Tibial nerve (tissue), 4 donors: Measurements from ENCODE around the gene DROSHA. TPM values are rescaled to one million over a fixed set of nuclear protein-coding genes. Genes with fewer than 3 reads are reported as not detected.

Experiments used
- DNase-seq, 2 donors: peaks; one replicate each; pipeline ENCODE4 v3.0.0-alpha.2; 2019; ENCODE audit warnings: low spot score in 2 of 2
- H3K27ac ChIP-seq, 4 donors: fragments of 200-600 bp; sonication (generic) in 3 of 4; one replicate each; pipeline ENCODE4 v1.5.1; 2017 to 2019; ENCODE audit warnings: mild to moderate bottlenecking in 1 of 4
- H3K27me3 ChIP-seq, 2 donors: fragments of 200-600 bp; sonication (generic) in 1 of 2; one replicate each; pipeline versions ENCODE4 v1.5.1 to v1.6.0; 2017 to 2019
- H3K36me3 ChIP-seq, 3 donors: fragments of 200-600 bp; sonication (generic); one replicate each; pipeline ENCODE4 v1.5.1; 2018 to 2019
- H3K4me1 ChIP-seq, 4 donors: fragments of 200-600 bp; sonication (generic) in 3 of 4; one replicate each; pipeline ENCODE4 v1.5.1; 2017 to 2019
- H3K4me3 ChIP-seq, 4 donors: fragments of 200-600 bp; sonication (generic) in 3 of 4; one replicate each; pipeline ENCODE4 v1.5.1; 2017 to 2019; ENCODE audit warnings: mild to moderate bottlenecking in 1 of 4, moderate library complexity in 1 of 4
- H3K9me3 ChIP-seq, 4 donors: fragments of 200-600 bp; sonication (generic) in 3 of 4; one replicate each; pipeline ENCODE4 v1.5.1; 2017 to 2019
- EP300 ChIP-seq, 2 donors: sonication (generic); formaldehyde crosslinking; IDR thresholded peaks; one replicate each; pipeline ENCODE4 v1.6.1; 2017; ENCODE audit warnings: antibody characterized with exemption in 2 of 2, mild to moderate bottlenecking in 1 of 2
- POLR2A ChIP-seq, 2 donors: fragments of 450-650 bp; IDR thresholded peaks; one replicate each; pipeline ENCODE4 v1.6.1; 2017; ENCODE audit warnings: antibody characterized with exemption in 2 of 2, mild to moderate bottlenecking in 2 of 2, moderate library complexity in 2 of 2
- WGBS, 2 donors: methylation state at CpG; one replicate each; pipeline ENCODE4 v1.1.5; 2018; 5-methylcytosine and 5-hydroxymethylcytosine counted together
- total RNA-seq, 4 donors: library from RNA; depleted of rRNA; stranded (reverse); fragments of >200 nt; gene quantifications; one replicate each; pipeline ENCODE4 v1.1.0, GENCODE V29; 2016
- TF ChIP-seq, protein P1 (sequence below), 5 experiments: fragments of 200-600 bp in 3 of 5; fragments of 450-650 bp in 2 of 5; sonication (generic) in 3 of 5; IDR thresholded peaks; one replicate each; pipeline ENCODE4 v1.5.1; 2016 to 2019; ENCODE audit warnings: antibody characterized with exemption in 5 of 5, mild to moderate bottlenecking in 3 of 5, moderate library complexity in 2 of 5

Gene DROSHA
- total RNA-seq, 4 donors from 2014 or later, result 53.0 to 65.9 (median 59.6) TPM

DNA sequence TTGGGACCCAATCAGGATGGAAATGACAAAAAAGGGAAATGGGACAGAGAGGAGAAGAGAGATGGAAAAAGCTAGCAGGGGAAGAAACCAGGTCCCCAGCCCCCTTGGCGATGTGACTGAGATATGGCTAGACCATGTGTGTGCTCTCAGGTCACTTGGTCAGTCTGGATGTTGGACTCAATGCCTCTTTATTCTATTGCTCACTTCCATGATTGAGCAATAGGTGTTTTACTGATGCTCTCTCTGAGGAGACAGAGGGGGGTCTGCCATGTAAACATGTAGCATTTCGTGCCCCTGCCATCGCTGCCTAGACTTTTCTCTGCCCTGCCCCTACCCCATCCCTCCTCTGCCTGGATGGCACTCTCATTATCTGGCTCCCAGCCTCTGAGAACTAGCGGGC lies 150.6 kb downstream of the DROSHA start:
- no peaks in the 10 kb centered on the region for H3K4me1 ChIP-seq
- TF ChIP-seq, protein P1, sequence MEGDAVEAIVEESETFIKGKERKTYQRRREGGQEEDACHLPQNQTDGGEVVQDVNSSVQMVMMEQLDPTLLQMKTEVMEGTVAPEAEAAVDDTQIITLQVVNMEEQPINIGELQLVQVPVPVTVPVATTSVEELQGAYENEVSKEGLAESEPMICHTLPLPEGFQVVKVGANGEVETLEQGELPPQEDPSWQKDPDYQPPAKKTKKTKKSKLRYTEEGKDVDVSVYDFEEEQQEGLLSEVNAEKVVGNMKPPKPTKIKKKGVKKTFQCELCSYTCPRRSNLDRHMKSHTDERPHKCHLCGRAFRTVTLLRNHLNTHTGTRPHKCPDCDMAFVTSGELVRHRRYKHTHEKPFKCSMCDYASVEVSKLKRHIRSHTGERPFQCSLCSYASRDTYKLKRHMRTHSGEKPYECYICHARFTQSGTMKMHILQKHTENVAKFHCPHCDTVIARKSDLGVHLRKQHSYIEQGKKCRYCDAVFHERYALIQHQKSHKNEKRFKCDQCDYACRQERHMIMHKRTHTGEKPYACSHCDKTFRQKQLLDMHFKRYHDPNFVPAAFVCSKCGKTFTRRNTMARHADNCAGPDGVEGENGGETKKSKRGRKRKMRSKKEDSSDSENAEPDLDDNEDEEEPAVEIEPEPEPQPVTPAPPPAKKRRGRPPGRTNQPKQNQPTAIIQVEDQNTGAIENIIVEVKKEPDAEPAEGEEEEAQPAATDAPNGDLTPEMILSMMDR (IDR thresholded peaks at IDR 0.05), result no peak
- TF ChIP-seq POLR2A (IDR thresholded peaks at IDR 0.05) (no peak), EP300 (IDR thresholded peaks at IDR 0.05) (no peak)
- no peak for DNase-seq
- H3K4me3 ChIP-seq, result no peak overlapping the region
- H3K27ac ChIP-seq, result no peak overlapping the region
- no peaks in the 10 kb centered on the region for H3K36me3 ChIP-seq
- 82 to 93% methylated on average over 4 of the region's 4 CpGs for WGBS, 2 donors
- no peaks in the 10 kb centered on the region for H3K9me3 ChIP-seq
- H3K27me3 ChIP-seq, result no peaks in the 10 kb centered on the region

DNA sequence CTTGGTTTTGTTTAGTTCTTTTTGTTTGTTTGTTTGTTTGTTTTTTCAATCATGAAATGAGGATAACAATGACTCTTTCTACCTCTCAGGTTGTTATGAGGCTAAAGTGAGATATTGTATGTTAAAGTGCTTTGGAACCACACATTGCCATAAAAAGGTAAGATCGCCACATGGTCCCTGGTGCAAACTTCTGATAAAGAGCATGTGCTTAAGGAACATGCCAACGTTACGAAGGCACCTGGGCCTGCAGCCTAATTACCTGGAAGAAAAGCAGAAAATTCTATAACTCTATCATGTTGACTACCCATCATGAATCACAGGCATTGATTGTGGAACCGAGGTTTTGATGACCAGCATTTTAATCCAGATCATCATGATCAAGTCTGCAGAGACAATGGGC lies 151.8 kb downstream of the DROSHA start:
- Histone ChIP-seq H3K4me1 (no peaks in the 10 kb centered on the region), H3K27ac (no peak overlapping the region), H3K4me3 (no peak overlapping the region), H3K27me3 (no peaks in the 10 kb centered on the region), H3K9me3 (no peaks in the 10 kb centered on the region), H3K36me3 (no peaks in the 10 kb centered on the region)
- no peak for DNase-seq
- no peak for TF ChIP-seq POLR2A (IDR thresholded peaks at IDR 0.05)
- TF ChIP-seq, protein P1 (IDR thresholded peaks at IDR 0.05), result no peak
- TF ChIP-seq EP300 (IDR thresholded peaks at IDR 0.05), result no peak
- WGBS, 2 donors, result 84 to 86% methylated on average over 4 of the region's 4 CpGs

DNA sequence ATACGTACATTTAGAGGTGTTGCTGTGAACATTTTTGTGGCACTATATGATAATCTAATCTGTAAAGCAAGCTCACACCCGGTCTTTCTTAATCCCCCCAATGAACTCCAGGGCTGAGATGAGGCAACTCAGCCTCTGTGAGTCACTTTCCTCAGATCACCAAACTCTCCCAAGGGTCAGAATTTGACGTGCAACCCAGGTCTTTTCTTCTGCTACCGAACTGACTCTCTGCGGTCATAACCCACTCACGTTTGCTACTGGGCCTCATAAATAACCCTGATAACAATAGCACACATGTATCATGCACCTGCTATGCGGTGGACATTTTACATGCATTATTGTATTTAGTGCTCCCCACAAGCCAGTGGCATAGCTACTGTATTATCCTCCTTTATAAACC lies 153.1 kb downstream of the DROSHA start:
- no peaks in the 10 kb centered on the region for H3K9me3 ChIP-seq
- H3K4me3 ChIP-seq, result no peak overlapping the region
- no peaks in the 10 kb centered on the region for H3K36me3 ChIP-seq
- no peak for DNase-seq
- 59 to 64% methylated on average over 7 of the region's 7 CpGs for WGBS, 2 donors
- no peaks in the 10 kb centered on the region for H3K4me1 ChIP-seq
- H3K27ac ChIP-seq, result no peak overlapping the region
- TF ChIP-seq POLR2A (IDR thresholded peaks at IDR 0.05) (no peak), EP300 (IDR thresholded peaks at IDR 0.05) (no peak)
- TF ChIP-seq, protein P1 (IDR thresholded peaks at IDR 0.05), result no peak
- no peaks in the 10 kb centered on the region for H3K27me3 ChIP-seq

GRCh38 chr5:31378136-31378535 lies 153.8 kb downstream of the DROSHA start:
- no peak overlapping the region for H3K4me3 ChIP-seq
- H3K9me3 ChIP-seq, result no peaks in the 10 kb centered on the region
- H3K4me1 ChIP-seq, result no peaks in the 10 kb centered on the region
- H3K27me3 ChIP-seq, result no peaks in the 10 kb centered on the region
- TF ChIP-seq POLR2A (IDR thresholded peaks at IDR 0.05) (no peak), EP300 (IDR thresholded peaks at IDR 0.05) (no peak)
- TF ChIP-seq, protein P1 (IDR thresholded peaks at IDR 0.05), result no peak
- no peaks in the 10 kb centered on the region for H3K36me3 ChIP-seq
- H3K27ac ChIP-seq, result no peak overlapping the region
- DNase-seq, result no peak

GRCh38 chr5:31377274-31377946 lies 154.5 kb downstream of the DROSHA start:
- 67 to 89% methylated on average over 6 of the region's 6 CpGs for WGBS, 2 donors
- no peaks in the 10 kb centered on the region for H3K36me3 ChIP-seq
- TF ChIP-seq, protein P1 (IDR thresholded peaks at IDR 0.05), result no peak
- TF ChIP-seq EP300 (IDR thresholded peaks at IDR 0.05), result no peak
- no peak for TF ChIP-seq POLR2A (IDR thresholded peaks at IDR 0.05)

More at GRCh38 chr5:31377274-31377946, 154.5 kb downstream of the DROSHA start:
- DNase-seq, result no peak
- Histone ChIP-seq H3K27ac (no peak overlapping the region), H3K4me1 (no peaks in the 10 kb centered on the region), H3K27me3 (no peaks in the 10 kb centered on the region), H3K4me3 (no peak overlapping the region), H3K9me3 (no peaks in the 10 kb centered on the region)
